ENCODE measurements around the gene CHEK1. TPM values are rescaled to one million over a fixed set of nuclear protein-coding genes. Genes with fewer than 3 reads are reported as not detected.
"Not testable (repeated sequence)": the region's sequence is repeated elsewhere in the genome, so short reads cannot be mapped to it uniquely, and the experiment has no call there.

CHEK1 gene
- polyA plus RNA-seq (ENCODE audit: insufficient read length): 8.8 TPM

GRCh38 chr11:125624756-125625213 is at the start of gene CHEK1:
Gene CHEK1, plus strand, starts transcription at chr11:125625163. Its CDS starts 1,606 bp downstream, at chr11:125626769.
- DNase-seq: no peak

- not testable (repeated sequence) for DNase-seq
Measured at GRCh38 chr11:125577181-125577580, 47.8 kb upstream of the CHEK1 start.

GRCh38 chr11:125578783-125579182 is 46.2 kb upstream of the CHEK1 start:
- DNase-seq: no peak

- DNase-seq: no peak
Measured at GRCh38 chr11:125579811-125580210, 45.2 kb upstream of the CHEK1 start.

GRCh38 chr11:125583496-125583895 is 41.5 kb upstream of the CHEK1 start:
- DNase-seq: no peak

GRCh38 chr11:125585487-125585886 is 39.5 kb upstream of the CHEK1 start:
- no peak for DNase-seq

GRCh38 chr11:125586623-125587022 is 38.3 kb upstream of the CHEK1 start:
- DNase-seq: no peak

- no peak for DNase-seq
Measured at GRCh38 chr11:125587480-125587879, 37.5 kb upstream of the CHEK1 start.

- no peak for DNase-seq
Measured at GRCh38 chr11:125588505-125588904, 36.5 kb upstream of the CHEK1 start.

GRCh38 chr11:125591649-125592304 is 33.2 kb upstream of the CHEK1 start:
- no peak for DNase-seq

- peak; percentile 100 for DNase-seq
Measured at GRCh38 chr11:125592305-125593113, 32.5 kb upstream of the CHEK1 start, which contains the start of gene STT3A. Gene STT3A, plus strand, starts transcription at chr11:125592852. Its CDS starts 3,064 bp downstream, at chr11:125595916.

- no peak for DNase-seq
Measured at GRCh38 chr11:125593114-125593820, 31.7 kb upstream of the CHEK1 start.

GRCh38 chr11:125594958-125595357 is 30.0 kb upstream of the CHEK1 start:
- DNase-seq: no peak

GRCh38 chr11:125600663-125601062 is 24.3 kb upstream of the CHEK1 start:
- DNase-seq: no peak

- no peak for DNase-seq
Measured at GRCh38 chr11:125603207-125603606, 21.8 kb upstream of the CHEK1 start.

- DNase-seq: no peak
Measured at GRCh38 chr11:125605417-125605816, 19.5 kb upstream of the CHEK1 start.

GRCh38 chr11:125609545-125609944 is 15.4 kb upstream of the CHEK1 start:
- DNase-seq: no peak

GRCh38 chr11:125618383-125618782 is 6.6 kb upstream of the CHEK1 start:
- DNase-seq: no peak

GRCh38 chr11:125621995-125622394 is 3.0 kb upstream of the CHEK1 start:
- no peak for DNase-seq

GRCh38 chr11:125623064-125623463 is 1.9 kb upstream of the CHEK1 start:
- DNase-seq: no peak

GRCh38 chr11:125625225-125625629 is 264 bp downstream of the CHEK1 start:
- no peak for DNase-seq

- peak; percentile 92 for DNase-seq
Measured at GRCh38 chr11:125625630-125626287, 796 bp downstream of the CHEK1 start.
